22Rv1 (cell line): ENCODE measurements around the gene ARMC7.

Experiments
- ZFX ChIP-seq: fragments of 450-650 bp; IDR thresholded peaks from 2 replicates; pipeline ENCODE4 v1.6.1; 2017; ENCODE audit warnings: antibody characterized with exemption, borderline replicate concordance
- TF ChIP-seq, protein P1 (sequence below): fragments of 450-650 bp; IDR thresholded peaks from 2 replicates; pipeline ENCODE4 v1.5.1; 2017; ENCODE audit warnings: mild to moderate bottlenecking

DNA sequence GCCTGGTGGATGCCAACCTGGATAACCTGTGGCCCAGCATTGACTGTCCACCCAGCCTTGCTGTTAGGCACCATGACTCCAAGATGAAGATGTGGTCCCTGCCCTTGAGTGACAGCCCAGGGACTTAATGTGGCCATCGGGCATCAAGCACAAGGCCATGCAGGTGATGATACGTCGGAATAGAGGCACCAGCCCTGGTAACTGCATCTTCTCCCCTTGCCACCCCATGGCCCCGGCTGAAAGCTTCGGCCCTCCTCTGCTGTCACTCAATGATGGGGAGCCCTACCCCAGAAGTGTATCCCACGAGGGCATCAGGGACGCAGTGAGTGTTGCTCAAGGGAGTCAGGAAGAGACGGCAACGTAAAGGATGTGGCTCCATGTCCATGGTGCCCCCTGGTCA, 19.8 kb downstream of the ARMC7 start:
- TF ChIP-seq, protein P1, sequence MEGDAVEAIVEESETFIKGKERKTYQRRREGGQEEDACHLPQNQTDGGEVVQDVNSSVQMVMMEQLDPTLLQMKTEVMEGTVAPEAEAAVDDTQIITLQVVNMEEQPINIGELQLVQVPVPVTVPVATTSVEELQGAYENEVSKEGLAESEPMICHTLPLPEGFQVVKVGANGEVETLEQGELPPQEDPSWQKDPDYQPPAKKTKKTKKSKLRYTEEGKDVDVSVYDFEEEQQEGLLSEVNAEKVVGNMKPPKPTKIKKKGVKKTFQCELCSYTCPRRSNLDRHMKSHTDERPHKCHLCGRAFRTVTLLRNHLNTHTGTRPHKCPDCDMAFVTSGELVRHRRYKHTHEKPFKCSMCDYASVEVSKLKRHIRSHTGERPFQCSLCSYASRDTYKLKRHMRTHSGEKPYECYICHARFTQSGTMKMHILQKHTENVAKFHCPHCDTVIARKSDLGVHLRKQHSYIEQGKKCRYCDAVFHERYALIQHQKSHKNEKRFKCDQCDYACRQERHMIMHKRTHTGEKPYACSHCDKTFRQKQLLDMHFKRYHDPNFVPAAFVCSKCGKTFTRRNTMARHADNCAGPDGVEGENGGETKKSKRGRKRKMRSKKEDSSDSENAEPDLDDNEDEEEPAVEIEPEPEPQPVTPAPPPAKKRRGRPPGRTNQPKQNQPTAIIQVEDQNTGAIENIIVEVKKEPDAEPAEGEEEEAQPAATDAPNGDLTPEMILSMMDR: no peak
- TF ChIP-seq ZFX: no peak
